MM.1S (cell line): ENCODE data around the gene COX6A1.

Experiments
- DNase-seq: peaks from one replicate; pipeline ENCODE4 v3.0.0-alpha.2; 2015
- H2AFZ ChIP-seq: fragments of 300-600 bp; sonication (generic); 2 replicates; pipeline ENCODE4 v1.6.0; 2016; ENCODE audit warnings: antibody characterized with exemption, low read length
- H3F3A ChIP-seq: fragments of 300-600 bp; sonication (generic); 2 replicates; pipeline ENCODE4 v1.6.1; 2016; ENCODE audit warnings: mild to moderate bottlenecking, antibody characterized with exemption, low read length, moderate library complexity, mixed read lengths; ENCODE audit not compliant: insufficient read depth
- H3K27ac ChIP-seq: fragments of 300-600 bp; sonication (generic); 2 replicates; pipeline ENCODE4 v1.5.1; 2016; ENCODE audit warnings: mild to moderate bottlenecking, low read length
- H3K27me3 ChIP-seq: fragments of 300-600 bp; sonication (generic); replicated peaks from 2 replicates; pipeline ENCODE4 v1.6.0; 2016; ENCODE audit warnings: low read length; ENCODE audit not compliant: insufficient read depth
- H3K36me3 ChIP-seq: fragments of 300-600 bp; sonication (generic); replicated peaks from 2 replicates; pipeline ENCODE4 v1.6.1; 2016; ENCODE audit warnings: mild to moderate bottlenecking, low read length, mixed read lengths; ENCODE audit not compliant: insufficient read depth
- H3K4me1 ChIP-seq: fragments of 300-600 bp; sonication (generic); 2 replicates; pipeline ENCODE4 v1.6.1; 2016; ENCODE audit warnings: low read length, mixed read lengths
- H3K4me2 ChIP-seq: fragments of 300-600 bp; sonication (generic); 2 replicates; pipeline ENCODE4 v1.6.0; 2016; ENCODE audit warnings: low read depth, low read length
- H3K4me3 ChIP-seq: fragments of 300-600 bp; sonication (generic); 2 replicates; pipeline ENCODE4 v1.5.1; 2016; ENCODE audit warnings: low read length, mixed read lengths
- H3K79me2 ChIP-seq: fragments of 300-600 bp; sonication (generic); 2 replicates; pipeline ENCODE4 v1.6.1; 2016; ENCODE audit warnings: mixed run types, low read length, mixed read lengths
- H3K9ac ChIP-seq: fragments of 300-600 bp; sonication (generic); 2 replicates; pipeline ENCODE4 v1.6.1; 2016; ENCODE audit warnings: low read length, mixed read lengths
- H3K9me2 ChIP-seq: fragments of 300-600 bp; sonication (generic); replicated peaks from 2 replicates; pipeline ENCODE4 v1.6.1; 2016; ENCODE audit warnings: mild to moderate bottlenecking, low read length, mixed read lengths; ENCODE audit not compliant: insufficient read depth
- H3K9me3 ChIP-seq: fragments of 300-600 bp; sonication (generic); replicated peaks from 2 replicates; pipeline ENCODE4 v1.6.1; 2016; ENCODE audit warnings: mild to moderate bottlenecking, low read length, mixed read lengths; ENCODE audit not compliant: insufficient read depth
- H4K20me1 ChIP-seq: fragments of 300-600 bp; sonication (generic); 2 replicates; pipeline ENCODE4 v1.6.1; 2016; ENCODE audit warnings: mild to moderate bottlenecking, low read length, moderate library complexity, mixed read lengths; ENCODE audit not compliant: insufficient read depth
- CTCF ChIP-seq: fragments of 300-600 bp; sonication (generic); IDR thresholded peaks from 2 replicates; pipeline ENCODE4 v1.5.1; 2016; ENCODE audit warnings: antibody characterized with exemption, low read length, mixed read lengths
- EZH2 ChIP-seq: fragments of 300-600 bp; sonication (generic); optimal IDR thresholded peaks from 2 replicates; pipeline ENCODE3; 2017; ENCODE audit warnings: low read depth, mild to moderate bottlenecking, antibody characterized with exemption, low read length, mixed read lengths
- EZH2phosphoT487 ChIP-seq: fragments of 300-600 bp; sonication (generic); IDR thresholded peaks from 2 replicates; pipeline ENCODE4 v1.6.1; 2018; ENCODE audit warnings: antibody characterized with exemption, low read length

The COX6A1 gene

GRCh38 chr12:120394483-120395367 is 43.2 kb upstream of the COX6A1 start:
- Histone ChIP-seq H3K27me3 (no peaks in the 10 kb centered on the region), H3K27ac (no peak overlapping the region), H2AFZ (no peak overlapping the region), H3K9me3 (no peaks in the 10 kb centered on the region), H3K4me3 (no peak overlapping the region), H3K4me2 (no peak overlapping the region), H3K4me1 (no peaks in the 10 kb centered on the region), H3K79me2 (no peaks in the 10 kb centered on the region), H3K36me3 (no peaks in the 10 kb centered on the region), H3F3A (no peaks in the 10 kb centered on the region), H4K20me1 (no peaks in the 10 kb centered on the region), H3K9ac (no peak overlapping the region), H3K9me2 (no peaks in the 10 kb centered on the region)
- no peak for DNase-seq
- TF ChIP-seq EZH2 = no peak
- TF ChIP-seq EZH2phosphoT487 = no peak
- TF ChIP-seq CTCF = no peak

- no peak overlapping the region for H3K4me3 ChIP-seq
These were observed 39.9 kb upstream of the COX6A1 start for GRCh38 chr12:120397824-120398540.

GRCh38 chr12:120399531-120399930 is 38.4 kb upstream of the COX6A1 start:
- H3K9ac ChIP-seq = no peak overlapping the region
- H3K4me1 ChIP-seq = no peaks in the 10 kb centered on the region
- H3K79me2 ChIP-seq = no peaks in the 10 kb centered on the region
- no peaks in the 10 kb centered on the region for H3F3A ChIP-seq
- no peak for DNase-seq
- H4K20me1 ChIP-seq = no peaks in the 10 kb centered on the region
- no peak overlapping the region for H2AFZ ChIP-seq
- H3K4me2 ChIP-seq = no peak overlapping the region
- H3K4me3 ChIP-seq = no peak overlapping the region
- H3K9me3 ChIP-seq = no peaks in the 10 kb centered on the region
- H3K9me2 ChIP-seq = no peaks in the 10 kb centered on the region
- H3K27ac ChIP-seq = no peak overlapping the region
- H3K36me3 ChIP-seq = no peaks in the 10 kb centered on the region
- TF ChIP-seq CTCF = no peak
- TF ChIP-seq EZH2 = no peak
- TF ChIP-seq EZH2phosphoT487 = no peak
- no peaks in the 10 kb centered on the region for H3K27me3 ChIP-seq

More at GRCh38 chr12:120397824-120398540, 39.9 kb upstream of the COX6A1 start:
- Histone ChIP-seq H3K79me2 (no peaks in the 10 kb centered on the region), H3K9ac (no peak overlapping the region), H3K27me3 (no peaks in the 10 kb centered on the region), H3F3A (no peaks in the 10 kb centered on the region), H3K9me3 (no peaks in the 10 kb centered on the region), H2AFZ (no peak overlapping the region), H3K36me3 (no peaks in the 10 kb centered on the region), H3K27ac (no peak overlapping the region), H4K20me1 (no peaks in the 10 kb centered on the region), H3K9me2 (no peaks in the 10 kb centered on the region), H3K4me2 (no peak overlapping the region), H3K4me1 (no peaks in the 10 kb centered on the region)
- no peak for TF ChIP-seq EZH2
- TF ChIP-seq EZH2phosphoT487 = no peak
- no peak for TF ChIP-seq CTCF
- DNase-seq = no peak
